ENCODE measurements around the gene CA7.

CA7 gene

GRCh38 chr16:66844342-66845079, at the start of gene CA7:
Gene CA7, plus strand, starts transcription at chr16:66844414. Its CDS starts 74 bp downstream, at chr16:66844488.
- FAIRE-seq = no peak

GRCh38 chr16:66798161-66798560, 46.1 kb upstream of the CA7 start:
- no peak for FAIRE-seq

GRCh38 chr16:66800856-66801255, 43.4 kb upstream of the CA7 start:
- no peak for FAIRE-seq

GRCh38 chr16:66801320-66802105, 42.7 kb upstream of the CA7 start, which contains the start of gene TERB1:
Gene TERB1, minus strand, starts transcription at chr16:66801584. Its CDS starts 4,786 bp downstream, at chr16:66796798.
- no peak for FAIRE-seq

- no peak for FAIRE-seq
Measured at GRCh38 chr16:66802159-66802558, 42.1 kb upstream of the CA7 start.

GRCh38 chr16:66809765-66810164, 34.4 kb upstream of the CA7 start:
- FAIRE-seq = no peak

GRCh38 chr16:66810391-66810790, 33.8 kb upstream of the CA7 start:
- no peak for FAIRE-seq

GRCh38 chr16:66811043-66811442, 33.2 kb upstream of the CA7 start:
- no peak for FAIRE-seq

GRCh38 chr16:66814734-66815133, 29.5 kb upstream of the CA7 start:
- no peak for FAIRE-seq

GRCh38 chr16:66824006-66824405, 20.2 kb upstream of the CA7 start:
- FAIRE-seq = no peak

GRCh38 chr16:66830422-66831404, 13.5 kb upstream of the CA7 start, which contains the start of gene NAE1:
Gene NAE1, minus strand, starts transcription at chr16:66830976. Its CDS starts 77 bp downstream, at chr16:66830899.
- no peak for FAIRE-seq

- no peak for FAIRE-seq
Measured at GRCh38 chr16:66832190-66832589, 12.0 kb upstream of the CA7 start.

- no peak for FAIRE-seq
Measured at GRCh38 chr16:66832661-66833305, 11.4 kb upstream of the CA7 start.

GRCh38 chr16:66834746-66835145, 9.5 kb upstream of the CA7 start:
- FAIRE-seq = no peak

- FAIRE-seq = no peak
Measured at GRCh38 chr16:66840883-66841282, 3.3 kb upstream of the CA7 start.

GRCh38 chr16:66841366-66841765, 2.8 kb upstream of the CA7 start:
- FAIRE-seq = no peak

GRCh38 chr16:66842765-66843164, 1.4 kb upstream of the CA7 start:
- no peak for FAIRE-seq

GRCh38 chr16:66843191-66843590, 1.0 kb upstream of the CA7 start:
- no peak for FAIRE-seq

GRCh38 chr16:66844009-66844341, 239 bp upstream of the CA7 start:
- FAIRE-seq = no peak

GRCh38 chr16:66845080-66845410, 831 bp downstream of the CA7 start:
- no peak for FAIRE-seq

- no peak for FAIRE-seq
Measured at GRCh38 chr16:66845791-66846221, 1.6 kb downstream of the CA7 start.

- no peak for FAIRE-seq
Measured at GRCh38 chr16:66846266-66846665, 2.1 kb downstream of the CA7 start.

All from colon (tissue), 2 donors.